MCF 10A (cell line): ENCODE measurements around the gene ITGB3. TPM values are rescaled to one million over a fixed set of nuclear protein-coding genes. Genes with fewer than 3 reads are reported as not detected.

Experiments
- BruUV-seq: library from RNA; stranded (reverse); fragments of 400-500 nt; replicated peaks from 2 replicates; lab custom pipeline; 2021; lab: Mats Ljungman, UMichigan
- CTCF ChIA-PET: fragments of 300-600 bp; sonication (Branson Sonifier 250); formaldehyde crosslinking; extraction: SDS; loops from one replicate; lab custom pipeline; 2021; ENCODE audit warnings: antibody characterized with exemption, inconsistent platforms; lab: Yijun Ruan, JAX
- POLR2A ChIA-PET: fragments of 300-600, 350-650 bp; sonication (Branson Sonifier 250); formaldehyde crosslinking; extraction: SDS; loops from one replicate; lab custom pipeline; 2020; ENCODE audit warnings: antibody characterized with exemption, inconsistent platforms; lab: Yijun Ruan, JAX
- DNase-seq: peaks from one replicate; pipeline ENCODE4 v3.0.0-alpha.2; 2018; ENCODE audit not compliant: unreplicated experiment
- H3K27ac Mint-ChIP-seq: one replicate; pipeline ENCODE4 v1.8.0; 2022; ENCODE audit warnings: mild to moderate bottlenecking, low read depth, mixed read lengths; ENCODE audit not compliant: unreplicated experiment
- H3K27me3 Mint-ChIP-seq: one replicate; pipeline ENCODE4 v1.8.0; 2022; ENCODE audit warnings: mixed read lengths; ENCODE audit not compliant: insufficient read depth, unreplicated experiment
- H3K36me3 Mint-ChIP-seq: one replicate; pipeline ENCODE4 v1.8.0; 2022; ENCODE audit warnings: mild to moderate bottlenecking, moderate library complexity, mixed read lengths; ENCODE audit not compliant: insufficient read depth, unreplicated experiment
- H3K4me1 Mint-ChIP-seq: one replicate; pipeline ENCODE4 v1.8.0; 2022; ENCODE audit warnings: mixed read lengths; ENCODE audit not compliant: insufficient read depth, unreplicated experiment
- H3K4me3 Mint-ChIP-seq: one replicate; pipeline ENCODE4 v1.8.0; 2022; ENCODE audit warnings: mild to moderate bottlenecking, moderate library complexity, mixed read lengths; ENCODE audit not compliant: unreplicated experiment
- H3K9me3 Mint-ChIP-seq: one replicate; pipeline ENCODE4 v1.8.0; 2022; ENCODE audit warnings: mixed read lengths; ENCODE audit not compliant: unreplicated experiment
- CTCF ChIP-seq: fragments of 200-600 bp; IDR thresholded peaks from one replicate; pipeline ENCODE4 v1.8.0; 2022; ENCODE audit warnings: antibody characterized with exemption, mild to moderate bottlenecking; ENCODE audit not compliant: unreplicated experiment
- intact Hi-C: fragments of 100-400 bp; cut with micrococcal nuclease; formaldehyde crosslinking; loops from 2 replicates; pipeline ENCODE4 v1.14.1; 2022
- total RNA-seq: library from RNA; stranded (reverse); gene quantifications from 2 replicates; pipeline ENCODE4 v1.2.3, GENCODE V29; 2022

The ITGB3 gene
- total RNA-seq, 1 experiment from 2014 or later = 1.1 TPM

- H3K4me3 Mint-ChIP-seq = no peak overlapping the region
- POLR2A ChIA-PET = no interaction called here
- CTCF ChIA-PET = no interaction called here
- H3K27ac Mint-ChIP-seq = no peak overlapping the region
- no TSS peak for BruUV-seq
- H3K4me1 Mint-ChIP-seq = peaks cover 16% of the 10 kb centered on the region
- no peaks in the 10 kb centered on the region for H3K9me3 Mint-ChIP-seq
- H3K27me3 Mint-ChIP-seq = no peaks in the 10 kb centered on the region
- no peak for DNase-seq
- TF ChIP-seq CTCF = no peak
- H3K36me3 Mint-ChIP-seq = no peaks in the 10 kb centered on the region
- intact Hi-C loops = no loop called here
Measured at GRCh38 chr17:47235506-47235905, 18.1 kb upstream of the ITGB3 start.

GRCh38 chr17:47235923-47236322 lies 17.7 kb upstream of the ITGB3 start:
- BruUV-seq = no TSS peak
- H3K4me1 Mint-ChIP-seq = peaks cover 17% of the 10 kb centered on the region

GRCh38 chr17:47237841-47238240 lies 15.8 kb upstream of the ITGB3 start:
- Mint-ChIP-seq H3K27ac (no peak overlapping the region), H3K27me3 (no peaks in the 10 kb centered on the region), H3K36me3 (no peaks in the 10 kb centered on the region), H3K4me3 (no peak overlapping the region), H3K9me3 (no peaks in the 10 kb centered on the region), H3K4me1 (peaks cover 17% of the 10 kb centered on the region)
- no TSS peak for BruUV-seq
- ChIA-PET POLR2A (no interaction called here), CTCF (no interaction called here)
- no peak for TF ChIP-seq CTCF
- intact Hi-C loops = no loop called here
- no peak for DNase-seq

More at GRCh38 chr17:47235923-47236322, 17.7 kb upstream of the ITGB3 start:
- no peaks in the 10 kb centered on the region for H3K9me3 Mint-ChIP-seq
- DNase-seq = no peak
- ChIA-PET POLR2A (no interaction called here), CTCF (no interaction called here)
- no peaks in the 10 kb centered on the region for H3K27me3 Mint-ChIP-seq
- H3K4me3 Mint-ChIP-seq = no peak overlapping the region
- no peaks in the 10 kb centered on the region for H3K36me3 Mint-ChIP-seq
- intact Hi-C loops = no loop called here
- TF ChIP-seq CTCF = no peak
- H3K27ac Mint-ChIP-seq = no peak overlapping the region

- intact Hi-C loops = no loop called here
- CTCF ChIA-PET = no interaction called here
Measured at GRCh38 chr17:47238321-47239010, 15.2 kb upstream of the ITGB3 start.

More at GRCh38 chr17:47238321-47239010, 15.2 kb upstream of the ITGB3 start:
- DNase-seq = no peak
- Mint-ChIP-seq H3K27me3 (no peaks in the 10 kb centered on the region), H3K4me1 (peaks cover 17% of the 10 kb centered on the region), H3K4me3 (no peak overlapping the region), H3K36me3 (no peaks in the 10 kb centered on the region), H3K9me3 (no peaks in the 10 kb centered on the region), H3K27ac (no peak overlapping the region)
- no TSS peak for BruUV-seq
- POLR2A ChIA-PET = no interaction called here
- TF ChIP-seq CTCF = no peak
